ENCODE results near the gene SERPINB3.

- no peak for TF ChIP-seq OSR1 (CRISPR knock-in tag; IDR thresholded peaks at IDR 0.05)
- TF ChIP-seq ZNF8 (CRISPR knock-in tag; IDR thresholded peaks at IDR 0.05), result no peak
- TF ChIP-seq, protein P1, sequence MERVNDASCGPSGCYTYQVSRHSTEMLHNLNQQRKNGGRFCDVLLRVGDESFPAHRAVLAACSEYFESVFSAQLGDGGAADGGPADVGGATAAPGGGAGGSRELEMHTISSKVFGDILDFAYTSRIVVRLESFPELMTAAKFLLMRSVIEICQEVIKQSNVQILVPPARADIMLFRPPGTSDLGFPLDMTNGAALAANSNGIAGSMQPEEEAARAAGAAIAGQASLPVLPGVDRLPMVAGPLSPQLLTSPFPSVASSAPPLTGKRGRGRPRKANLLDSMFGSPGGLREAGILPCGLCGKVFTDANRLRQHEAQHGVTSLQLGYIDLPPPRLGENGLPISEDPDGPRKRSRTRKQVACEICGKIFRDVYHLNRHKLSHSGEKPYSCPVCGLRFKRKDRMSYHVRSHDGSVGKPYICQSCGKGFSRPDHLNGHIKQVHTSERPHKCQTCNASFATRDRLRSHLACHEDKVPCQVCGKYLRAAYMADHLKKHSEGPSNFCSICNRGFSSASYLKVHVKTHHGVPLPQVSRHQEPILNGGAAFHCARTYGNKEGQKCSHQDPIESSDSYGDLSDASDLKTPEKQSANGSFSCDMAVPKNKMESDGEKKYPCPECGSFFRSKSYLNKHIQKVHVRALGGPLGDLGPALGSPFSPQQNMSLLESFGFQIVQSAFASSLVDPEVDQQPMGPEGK (CRISPR knock-in tag; IDR thresholded peaks at IDR 0.05; ENCODE audit: borderline replicate concordance), result no peak
- no peak for TF ChIP-seq ESRRG (CRISPR knock-in tag; IDR thresholded peaks at IDR 0.05)
- TF ChIP-seq SNAI2 (CRISPR knock-in tag; IDR thresholded peaks at IDR 0.05), result no peak
- TF ChIP-seq PPARA (CRISPR knock-in tag; IDR thresholded peaks at IDR 0.05; ENCODE audit: borderline replicate concordance), result no peak
Measured at GRCh38 chr18:63701952-63702351, 40.3 kb upstream of the SERPINB3 start.

Measured in SK-N-SH treated with all-trans-retinoic acid at 6 μM for 48 hours (cell line).